Transverse colon (tissue), 4 donors: ENCODE results near the gene DCDC2C.

Experiments
- EP300 ChIP-seq: sonication (generic); formaldehyde crosslinking; IDR thresholded peaks from one replicate; pipeline ENCODE4 v1.6.1; 2017; ENCODE audit warnings: antibody characterized with exemption, low read depth
- POLR2A ChIP-seq: fragments of 450-650 bp; IDR thresholded peaks from one replicate; pipeline ENCODE4 v1.6.1; 2016; ENCODE audit warnings: antibody characterized with exemption, mild to moderate bottlenecking, moderate library complexity
- POLR2AphosphoS5 ChIP-seq, 3 donors: sonication (generic); formaldehyde crosslinking; IDR thresholded peaks; one replicate each; pipeline ENCODE4 v1.6.1; 2016; ENCODE audit warnings: antibody characterized with exemption in 3 of 3
- TF ChIP-seq, protein P1 (sequence below), 5 experiments: fragments of 200-600 bp in 3 of 5; fragments of 450-650 bp in 2 of 5; sonication (generic) in 3 of 5; IDR thresholded peaks; 1 replicate in 2 of 5; 2 replicates in 3 of 5; pipeline ENCODE4 v1.5.1; 2016 to 2017; ENCODE audit warnings: antibody characterized with exemption in 5 of 5, inconsistent platforms in 3 of 5, mild to moderate bottlenecking in 2 of 5, moderate library complexity in 1 of 5

DNA sequence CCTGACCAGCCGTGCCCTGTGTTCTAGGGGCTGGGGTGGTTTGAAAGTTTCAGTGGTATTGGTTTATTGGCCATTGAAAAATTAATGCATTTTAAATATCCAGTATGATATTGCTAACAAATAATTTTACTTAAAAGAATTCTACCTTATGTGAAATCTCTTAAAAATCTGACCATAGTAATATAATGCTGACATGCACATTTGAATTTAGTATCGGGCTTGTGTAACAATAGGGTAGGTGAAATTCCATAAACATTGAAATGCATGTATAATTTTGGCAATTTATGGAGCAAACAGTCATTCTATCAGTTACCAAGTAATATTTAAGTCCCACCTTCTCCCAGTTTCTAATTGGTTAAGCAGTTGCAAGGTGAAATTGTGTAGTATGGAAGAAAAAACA is 170.5 kb downstream of the DCDC2C start:
- TF ChIP-seq, protein P1, sequence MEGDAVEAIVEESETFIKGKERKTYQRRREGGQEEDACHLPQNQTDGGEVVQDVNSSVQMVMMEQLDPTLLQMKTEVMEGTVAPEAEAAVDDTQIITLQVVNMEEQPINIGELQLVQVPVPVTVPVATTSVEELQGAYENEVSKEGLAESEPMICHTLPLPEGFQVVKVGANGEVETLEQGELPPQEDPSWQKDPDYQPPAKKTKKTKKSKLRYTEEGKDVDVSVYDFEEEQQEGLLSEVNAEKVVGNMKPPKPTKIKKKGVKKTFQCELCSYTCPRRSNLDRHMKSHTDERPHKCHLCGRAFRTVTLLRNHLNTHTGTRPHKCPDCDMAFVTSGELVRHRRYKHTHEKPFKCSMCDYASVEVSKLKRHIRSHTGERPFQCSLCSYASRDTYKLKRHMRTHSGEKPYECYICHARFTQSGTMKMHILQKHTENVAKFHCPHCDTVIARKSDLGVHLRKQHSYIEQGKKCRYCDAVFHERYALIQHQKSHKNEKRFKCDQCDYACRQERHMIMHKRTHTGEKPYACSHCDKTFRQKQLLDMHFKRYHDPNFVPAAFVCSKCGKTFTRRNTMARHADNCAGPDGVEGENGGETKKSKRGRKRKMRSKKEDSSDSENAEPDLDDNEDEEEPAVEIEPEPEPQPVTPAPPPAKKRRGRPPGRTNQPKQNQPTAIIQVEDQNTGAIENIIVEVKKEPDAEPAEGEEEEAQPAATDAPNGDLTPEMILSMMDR (IDR thresholded peaks at IDR 0.05): no peak
- TF ChIP-seq POLR2AphosphoS5 (IDR thresholded peaks at IDR 0.05): no peak
- no peak for TF ChIP-seq POLR2A
- no peak for TF ChIP-seq EP300
